Keratinocyte (primary cell): ENCODE data around the gene CLCN4. TPM values are rescaled to one million over a fixed set of nuclear protein-coding genes. Genes with fewer than 3 reads are reported as not detected.

Experiments
- DNase-seq: peaks from one replicate; pipeline ENCODE4 v3.0.0-alpha.2; 2011; ENCODE audit warnings: low read depth, missing footprints, low spot score
- FAIRE-seq: peaks from 2 replicates; lab custom pipeline; 2011; peaks lifted over from hg19 to GRCh38; lab: Jason Lieb, UNC
- H2AFZ ChIP-seq: 2 replicates; pipeline ENCODE4 v1.6.0; 2012; ENCODE audit warnings: low read length, control low read depth, inconsistent platforms; ENCODE audit not compliant: control insufficient read depth
- H3K27ac ChIP-seq: 2 replicates; pipeline ENCODE4 v1.5.1; 2011; ENCODE audit warnings: low read length; ENCODE audit not compliant: control insufficient read depth, insufficient read depth
- H3K27me3 ChIP-seq: 3 replicates; pipeline ENCODE4 v1.6.0; 2011; ENCODE audit warnings: low read length; ENCODE audit not compliant: control insufficient read depth, insufficient read depth; ENCODE audit errors: extremely low read depth
- H3K36me3 ChIP-seq, 2 experiments: 2 replicates in 1 of 2; 3 replicates in 1 of 2; pipeline ENCODE4 v1.5.1; 2011; ENCODE audit warnings: low read length in 2 of 2, mild to moderate bottlenecking in 1 of 2; ENCODE audit not compliant: control insufficient read depth in 2 of 2, insufficient read depth in 2 of 2; ENCODE audit errors: extremely low read depth in 1 of 2
- H3K4me1 ChIP-seq: 3 replicates; pipeline ENCODE4 v1.5.1; 2011; ENCODE audit warnings: low read length; ENCODE audit not compliant: control insufficient read depth, insufficient read depth; ENCODE audit errors: extremely low read depth
- H3K4me2 ChIP-seq: 3 replicates; pipeline ENCODE4 v1.6.0; 2011; ENCODE audit warnings: low read depth, low read length; ENCODE audit not compliant: control insufficient read depth, insufficient read depth; ENCODE audit errors: extremely low read depth
- H3K4me3 ChIP-seq, 3 experiments: fragments of 200-600 bp in 1 of 3; sonication (generic) in 1 of 3; 2 replicates in 2 of 3; 3 replicates in 1 of 3; pipeline ENCODE4 v1.5.1; 2011 to 2016; ENCODE audit warnings: low read length in 3 of 3, mild to moderate bottlenecking in 3 of 3, control low read depth in 2 of 3, inconsistent platforms in 1 of 3, low read depth in 1 of 3, mixed read lengths in 1 of 3, mixed run types in 1 of 3, moderate library complexity in 1 of 3; ENCODE audit not compliant: control insufficient read depth in 2 of 3, insufficient read depth in 2 of 3; ENCODE audit errors: extremely low read depth in 1 of 3
- H3K79me2 ChIP-seq: 2 replicates; pipeline ENCODE4 v1.6.0; 2012; ENCODE audit warnings: low read length; ENCODE audit not compliant: control insufficient read depth, insufficient read depth
- H3K9ac ChIP-seq: 3 replicates; pipeline ENCODE4 v1.6.0; 2011; ENCODE audit warnings: low read length; ENCODE audit not compliant: control insufficient read depth, insufficient read depth; ENCODE audit errors: extremely low read depth
- H3K9me1 ChIP-seq: 3 replicates; pipeline ENCODE4 v1.6.0; 2011; ENCODE audit warnings: low read length; ENCODE audit not compliant: control insufficient read depth, insufficient read depth; ENCODE audit errors: extremely low read depth
- H3K9me3 ChIP-seq: 2 replicates; pipeline ENCODE4 v1.5.1; 2012; ENCODE audit warnings: low read depth, low read length; ENCODE audit not compliant: control insufficient read depth
- H4K20me1 ChIP-seq: 3 replicates; pipeline ENCODE4 v1.6.0; 2011; ENCODE audit warnings: low read length; ENCODE audit not compliant: control insufficient read depth, insufficient read depth; ENCODE audit errors: extremely low read depth
- CTCF ChIP-seq, 3 experiments: IDR thresholded peaks in 1 of 3; conservative IDR thresholded peaks in 1 of 3; optimal IDR thresholded peaks in 1 of 3; 2 replicates in 2 of 3; 3 replicates in 1 of 3; pipeline versions ENCODE3 to v1.5.1; 2011; ENCODE audit warnings: low read length in 3 of 3, mild to moderate bottlenecking in 3 of 3, moderate library complexity in 2 of 3, control low read depth in 1 of 3, inconsistent platforms in 1 of 3; ENCODE audit not compliant: insufficient read depth in 2 of 3; ENCODE audit errors: extremely low read depth in 1 of 3
- EZH2 ChIP-seq: IDR thresholded peaks from one replicate; pipeline ENCODE4 v1.6.1; 2012; ENCODE audit warnings: inconsistent platforms, mild to moderate bottlenecking, low read length, moderate library complexity
- dilution Hi-C: fragments of 300-500 bp; cut with MboI; formaldehyde crosslinking; loops from one replicate; pipeline ENCODE4 v1.7.0; 2020; ENCODE audit warnings: low sequenced_read_pairs; ENCODE audit not compliant: extremely low pct_ligation_motif_present
- polyA plus RNA-seq, 5 experiments: library from polyadenylated mRNA; depleted of rRNA in 3 of 5; stranded (reverse) in 3 of 5; stranded (forward) in 1 of 5; unstranded in 1 of 5; fragments of >200 nt; gene quantifications; 1 replicate in 1 of 5; 2 replicates in 3 of 5; 3 replicates in 1 of 5; pipeline versions ENCODE4 v1.2.1 to v1.2.3, GENCODE V29; 2011 to 2012; ENCODE audit warnings: missing spikeins in 2 of 5, low read depth in 1 of 5, low replicate concordance in 1 of 5

Gene CLCN4
- polyA plus RNA-seq, 1 donor (not counting 4 experiments of a cell fraction or from before 2014, with no cell fraction given) = 0.24 TPM

GRCh38 chrX:10177004-10177396 lies 20.2 kb downstream of the CLCN4 start:
- no peak overlapping the region for H3K4me2 ChIP-seq
- dilution Hi-C loops = no loop called here
- H4K20me1 ChIP-seq = no peaks in the 10 kb centered on the region
- no peaks in the 10 kb centered on the region for H3K9me3 ChIP-seq
- H3K36me3 ChIP-seq = no peaks in the 10 kb centered on the region
- no peak overlapping the region for H3K9ac ChIP-seq
- H3K79me2 ChIP-seq = no peaks in the 10 kb centered on the region
- no peaks in the 10 kb centered on the region for H3K27me3 ChIP-seq
- H3K9me1 ChIP-seq = no peaks in the 10 kb centered on the region
- FAIRE-seq (no peak), DNase-seq (no peak)
- H3K4me1 ChIP-seq = peaks cover 11% of the 10 kb centered on the region
- H3K4me3 ChIP-seq = no peak overlapping the region
- no peak overlapping the region for H3K27ac ChIP-seq
- H2AFZ ChIP-seq = no peak overlapping the region
- no peak for TF ChIP-seq EZH2
- TF ChIP-seq CTCF (optimal IDR thresholded peaks at IDR 0.05 in 1 of 3, IDR thresholded peaks at IDR 0.05 in 1 of 3, conservative IDR thresholded peaks at IDR 0.05 in 1 of 3; ENCODE audit: extremely low read depth in 1 of 3, insufficient read depth in 2 of 3, low read length in 3 of 3) = no peak

GRCh38 chrX:10177601-10178000 lies 20.8 kb downstream of the CLCN4 start:
- Histone ChIP-seq H3K27ac (no peak overlapping the region), H2AFZ (no peak overlapping the region), H3K27me3 (no peaks in the 10 kb centered on the region), H3K9me1 (no peaks in the 10 kb centered on the region), H3K79me2 (no peaks in the 10 kb centered on the region), H3K4me3 (no peak overlapping the region), H3K4me2 (no peak overlapping the region), H3K9ac (no peak overlapping the region), H3K36me3 (no peaks in the 10 kb centered on the region), H3K9me3 (no peaks in the 10 kb centered on the region), H4K20me1 (no peaks in the 10 kb centered on the region), H3K4me1 (peaks cover 11% of the 10 kb centered on the region)
- no peak for TF ChIP-seq CTCF (optimal IDR thresholded peaks at IDR 0.05 in 1 of 3, IDR thresholded peaks at IDR 0.05 in 1 of 3, conservative IDR thresholded peaks at IDR 0.05 in 1 of 3; ENCODE audit: extremely low read depth in 1 of 3, insufficient read depth in 2 of 3, low read length in 3 of 3)
- no peak for TF ChIP-seq EZH2
- dilution Hi-C loops = no loop called here
- no peak for DNase-seq
- FAIRE-seq = no peak
